Upper lobe of right lung (tissue), 1 donor: ENCODE results near the gene GRPEL2. TPM values are rescaled to one million over a fixed set of nuclear protein-coding genes. Genes with fewer than 3 reads are reported as not detected.

ENCODE experiments used
- ATAC-seq: fragments of 200-7000 bp; cut with Tn5 transposase; one replicate; pipeline ENCODE4 v1.9.1; 2020; ENCODE audit warnings: mild to moderate bottlenecking, moderate library complexity
- DNase-seq: peaks from one replicate; pipeline ENCODE4 v3.0.0-alpha.2; 2020
- H3K27ac ChIP-seq: fragments of 200-600 bp; one replicate; pipeline ENCODE4 v1.8.0; 2022
- H3K27me3 ChIP-seq: fragments of 200-600 bp; one replicate; pipeline ENCODE4 v1.8.0; 2022; ENCODE audit warnings: mild to moderate bottlenecking
- H3K36me3 ChIP-seq: fragments of 200-600 bp; one replicate; pipeline ENCODE4 v1.8.0; 2022
- H3K4me1 ChIP-seq: fragments of 200-600 bp; one replicate; pipeline ENCODE4 v1.8.0; 2022
- H3K4me3 ChIP-seq: fragments of 200-600 bp; one replicate; pipeline ENCODE4 v1.8.0; 2022; ENCODE audit warnings: mild to moderate bottlenecking
- H3K9me3 ChIP-seq: fragments of 200-600 bp; one replicate; pipeline ENCODE4 v1.8.0; 2022
- CTCF ChIP-seq: fragments of 200-600 bp; IDR thresholded peaks from one replicate; pipeline ENCODE4 v1.8.0; 2022; ENCODE audit warnings: antibody characterized with exemption
- intact Hi-C: fragments of 100-400 bp; cut with DNase I; formaldehyde crosslinking; loops from one replicate; pipeline ENCODE4 v1.11.0; 2022
- long read RNA-seq: library from polyadenylated mRNA; unstranded; transcript quantifications from one replicate; pipeline ENCODE4 v2.0.0, GENCODE V29; 2021
- total RNA-seq: library from RNA; stranded (reverse); fragmentation: NEBNext Ultra II Directional; extraction: Animal tissue kit (Norgen Biotek cat#: 25700); gene quantifications from one replicate; pipeline ENCODE4 v1.2.1, GENCODE V29; 2021
- donor health status: DM: no; HTN: yes; CAD: no; lungs with severe emphysema.

GRPEL2 gene
- total RNA-seq = 23.9 TPM
- long read RNA-seq, full-length matches to known transcripts = 9 of 12 reads
- long read RNA-seq, partial matches to known transcripts = 0 of 12 reads
- long read RNA-seq, other reads (novel, unspliced or antisense) = 3 of 12 reads

- Histone ChIP-seq H3K27me3 (no peaks in the 10 kb centered on the region), H3K4me3 (peak within 1 kb of the TSS; percentile 88), H3K36me3 (peaks cover 31% of the 10 kb centered on the region), H3K27ac (peak within 1 kb of the TSS; percentile 80), H3K4me1 (peaks cover 16% of the 10 kb centered on the region), H3K9me3 (no peaks in the 10 kb centered on the region)
- ATAC-seq (peak; percentile 99), DNase-seq (peak; percentile 97)
- TF ChIP-seq CTCF = no peak
- intact Hi-C loops = no loop called here
These were observed at the start of gene GRPEL2 for GRCh38 chr5:149345147-149345891. Gene GRPEL2 (plus strand): TSS chr5:149345499. CDS start chr5:149345540, 41 bp downstream.

GRCh38 chr5:149297340-149298025, 47.8 kb upstream of the GRPEL2 start:
- peak overlapping the region; percentile 8 for H3K27ac ChIP-seq
- no peak for ATAC-seq
- no peak overlapping the region for H3K4me3 ChIP-seq
- peaks cover 17% of the 10 kb centered on the region for H3K4me1 ChIP-seq
- no peak for TF ChIP-seq CTCF
- H3K27me3 ChIP-seq = no peaks in the 10 kb centered on the region
- no peaks in the 10 kb centered on the region for H3K9me3 ChIP-seq
- H3K36me3 ChIP-seq = no peaks in the 10 kb centered on the region
- DNase-seq = no peak
- intact Hi-C loops = no loop called here

GRCh38 chr5:149298163-149298562, 47.1 kb upstream of the GRPEL2 start:
- Histone ChIP-seq H3K36me3 (no peaks in the 10 kb centered on the region), H3K27me3 (no peaks in the 10 kb centered on the region), H3K4me3 (no peak overlapping the region), H3K9me3 (no peaks in the 10 kb centered on the region), H3K4me1 (peaks cover 17% of the 10 kb centered on the region), H3K27ac (no peak overlapping the region)
- no peak for TF ChIP-seq CTCF
- no peak for DNase-seq
- no peak for ATAC-seq
- intact Hi-C loops = no loop called here

GRCh38 chr5:149298842-149299404, 46.4 kb upstream of the GRPEL2 start:
- no peaks in the 10 kb centered on the region for H3K27me3 ChIP-seq
- intact Hi-C loops = no loop called here
- TF ChIP-seq CTCF = no peak
- DNase-seq = no peak
- H3K4me3 ChIP-seq = no peak overlapping the region
- no peaks in the 10 kb centered on the region for H3K36me3 ChIP-seq
- peak overlapping the region; percentile 71 for H3K27ac ChIP-seq
- peaks cover 17% of the 10 kb centered on the region for H3K4me1 ChIP-seq
- no peaks in the 10 kb centered on the region for H3K9me3 ChIP-seq
- ATAC-seq = peak; percentile 58

GRCh38 chr5:149299451-149300054, 45.7 kb upstream of the GRPEL2 start:
- Histone ChIP-seq H3K4me1 (peaks cover 17% of the 10 kb centered on the region), H3K9me3 (no peaks in the 10 kb centered on the region), H3K4me3 (no peak overlapping the region), H3K27ac (peak overlapping the region; percentile 71), H3K27me3 (no peaks in the 10 kb centered on the region), H3K36me3 (no peaks in the 10 kb centered on the region)
- no peak for TF ChIP-seq CTCF
- ATAC-seq = peak; percentile 54
- DNase-seq = no peak
- intact Hi-C loops = no loop called here
